GM19193 (cell line): ENCODE measurements around the gene SPSB2.

Experiments used
- POLR2A ChIP-seq: IDR thresholded peaks from 4 replicates; pipeline ENCODE4 v1.6.1; 2011; ENCODE audit not compliant: insufficient read depth, insufficient read length; ENCODE audit errors: extremely low read depth

SPSB2 gene

GRCh38 chr12:6873094-6874014 lies at the start of gene SPSB2:
TSS of gene SPSB2 (minus strand) at chr12:6873303. CDS start at chr12:6872901, 402 bp downstream.
- TF ChIP-seq POLR2A = peak; percentile 74

DNA sequence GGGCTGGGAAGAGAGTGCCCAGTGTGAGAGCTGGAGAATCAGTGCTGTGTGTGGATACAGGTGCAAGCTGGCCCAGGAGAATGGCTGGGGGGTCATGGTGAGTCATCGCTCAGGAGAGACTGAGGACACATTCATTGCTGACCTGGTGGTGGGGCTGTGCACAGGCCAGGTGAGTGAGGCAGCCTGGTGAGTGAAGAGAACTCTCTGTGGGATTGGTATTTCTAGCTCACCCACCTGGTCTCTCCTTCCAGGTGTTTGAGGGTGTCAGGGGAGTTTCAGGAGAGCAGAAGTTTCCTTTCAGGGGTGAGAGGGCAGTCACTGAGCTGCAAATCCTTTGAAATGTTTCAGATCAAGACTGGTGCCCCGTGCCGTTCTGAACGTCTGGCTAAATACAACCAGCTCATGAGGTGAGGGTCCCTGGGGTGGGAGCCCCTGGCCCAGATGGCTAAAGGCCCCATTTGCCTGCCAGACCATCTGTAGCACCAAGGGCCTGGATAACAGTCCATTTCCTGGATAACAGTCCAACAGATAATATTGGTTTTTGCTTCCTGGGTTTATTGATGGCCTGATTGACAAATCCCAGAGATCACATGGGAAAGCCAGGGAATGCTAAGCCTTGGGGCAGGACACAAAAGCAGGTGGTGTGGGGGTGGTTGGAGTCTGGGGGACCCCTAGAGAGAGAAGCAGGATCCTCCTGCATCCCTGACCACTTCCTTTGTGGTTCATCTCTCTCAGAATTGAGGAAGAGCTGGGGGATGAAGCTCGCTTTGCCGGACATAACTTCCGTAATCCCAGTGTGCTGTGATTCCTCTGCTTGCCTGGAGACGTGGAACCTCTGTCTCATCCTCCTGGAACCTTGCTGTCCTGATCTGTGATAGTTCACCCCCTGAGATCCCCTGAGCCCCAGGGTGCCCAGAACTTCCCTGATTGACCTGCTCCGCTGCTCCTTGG lies 49.2 kb upstream of the SPSB2 start:
- TF ChIP-seq POLR2A = peak; percentile 10

DNA sequence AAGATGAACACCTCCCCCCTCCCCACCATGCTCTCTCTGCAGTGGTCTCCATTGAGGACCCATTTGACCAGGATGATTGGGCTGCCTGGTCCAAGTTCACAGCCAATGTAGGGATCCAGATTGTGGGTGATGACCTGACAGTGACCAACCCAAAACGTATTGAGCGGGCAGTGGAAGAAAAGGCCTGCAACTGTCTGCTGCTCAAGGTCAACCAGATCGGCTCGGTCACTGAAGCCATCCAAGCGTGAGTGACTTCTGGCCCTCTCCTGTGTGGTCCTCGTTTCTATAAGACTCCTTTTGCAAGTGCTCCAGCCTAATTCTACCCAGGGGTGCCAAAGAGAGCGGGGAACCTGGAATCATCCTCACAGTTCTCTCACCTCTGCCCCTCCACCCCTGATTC lies 48.4 kb upstream of the SPSB2 start:
- TF ChIP-seq POLR2A = no peak

GRCh38 chr12:6919588-6919987 lies 46.5 kb upstream of the SPSB2 start:
- TF ChIP-seq POLR2A = no peak

DNA sequence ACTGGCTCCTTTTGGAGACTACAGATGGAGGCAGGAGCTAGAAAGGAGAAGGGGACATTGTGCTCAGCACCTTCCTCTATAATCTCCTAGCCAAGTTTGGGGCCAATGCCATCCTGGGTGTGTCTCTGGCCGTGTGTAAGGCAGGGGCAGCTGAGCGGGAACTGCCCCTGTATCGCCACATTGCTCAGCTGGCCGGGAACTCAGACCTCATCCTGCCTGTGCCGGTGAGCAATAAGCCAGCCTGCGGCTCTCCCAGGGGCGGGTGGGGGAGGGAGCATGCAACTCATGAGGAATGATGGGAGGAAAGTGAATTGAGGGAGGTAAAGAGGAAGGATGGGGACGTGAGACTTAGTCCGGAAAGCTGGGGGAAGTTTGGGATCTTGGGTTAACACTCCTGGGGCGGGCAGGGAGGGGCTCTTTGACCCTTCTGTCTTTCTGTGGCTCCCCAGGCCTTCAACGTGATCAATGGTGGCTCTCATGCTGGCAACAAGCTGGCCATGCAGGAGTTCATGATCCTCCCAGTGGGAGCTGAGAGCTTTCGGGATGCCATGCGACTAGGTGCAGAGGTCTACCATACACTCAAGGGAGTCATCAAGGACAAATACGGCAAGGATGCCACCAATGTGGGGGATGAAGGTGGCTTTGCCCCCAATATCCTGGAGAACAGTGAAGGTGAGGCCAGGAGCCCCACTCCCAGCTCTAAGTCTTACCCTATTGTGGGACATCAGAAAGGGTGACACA lies 44.6 kb upstream of the SPSB2 start:
- TF ChIP-seq POLR2A = no peak

DNA sequence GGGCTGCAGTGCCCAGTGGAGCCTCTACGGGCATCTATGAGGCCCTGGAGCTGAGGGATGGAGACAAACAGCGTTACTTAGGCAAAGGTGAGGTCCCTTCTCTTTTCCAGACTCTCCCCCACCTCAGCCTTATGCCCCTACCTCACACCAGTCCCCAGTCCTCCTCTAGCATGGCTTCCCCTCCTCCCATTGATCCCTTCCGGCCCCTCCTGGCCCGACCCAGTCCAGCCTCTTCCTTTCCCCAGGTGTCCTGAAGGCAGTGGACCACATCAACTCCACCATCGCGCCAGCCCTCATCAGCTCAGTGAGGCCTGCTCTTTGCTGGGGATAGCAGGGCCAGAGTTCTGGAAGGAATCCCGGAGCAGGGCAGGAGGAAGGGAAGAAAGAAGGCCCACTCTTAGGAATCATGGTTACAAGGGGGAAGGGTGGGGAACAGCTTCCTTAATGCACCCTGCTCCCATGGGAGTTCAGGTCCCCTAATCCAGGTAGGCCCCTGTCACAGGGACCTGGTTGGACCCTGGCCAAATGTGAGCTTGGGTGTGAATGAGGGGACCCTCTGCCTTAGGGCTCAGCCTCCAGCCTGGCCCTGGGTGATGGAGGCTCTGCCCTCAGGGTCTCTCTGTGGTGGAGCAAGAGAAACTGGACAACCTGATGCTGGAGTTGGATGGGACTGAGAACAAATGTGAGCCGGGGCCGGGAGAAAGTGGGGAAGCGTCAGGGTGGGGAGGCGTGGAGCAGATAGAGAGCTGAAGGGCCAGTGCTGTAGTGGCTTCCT lies 43.5 kb upstream of the SPSB2 start:
- no peak for TF ChIP-seq POLR2A

- TF ChIP-seq POLR2A = no peak
Observed at GRCh38 chr12:6915789-6916285, 42.7 kb upstream of the SPSB2 start.

DNA sequence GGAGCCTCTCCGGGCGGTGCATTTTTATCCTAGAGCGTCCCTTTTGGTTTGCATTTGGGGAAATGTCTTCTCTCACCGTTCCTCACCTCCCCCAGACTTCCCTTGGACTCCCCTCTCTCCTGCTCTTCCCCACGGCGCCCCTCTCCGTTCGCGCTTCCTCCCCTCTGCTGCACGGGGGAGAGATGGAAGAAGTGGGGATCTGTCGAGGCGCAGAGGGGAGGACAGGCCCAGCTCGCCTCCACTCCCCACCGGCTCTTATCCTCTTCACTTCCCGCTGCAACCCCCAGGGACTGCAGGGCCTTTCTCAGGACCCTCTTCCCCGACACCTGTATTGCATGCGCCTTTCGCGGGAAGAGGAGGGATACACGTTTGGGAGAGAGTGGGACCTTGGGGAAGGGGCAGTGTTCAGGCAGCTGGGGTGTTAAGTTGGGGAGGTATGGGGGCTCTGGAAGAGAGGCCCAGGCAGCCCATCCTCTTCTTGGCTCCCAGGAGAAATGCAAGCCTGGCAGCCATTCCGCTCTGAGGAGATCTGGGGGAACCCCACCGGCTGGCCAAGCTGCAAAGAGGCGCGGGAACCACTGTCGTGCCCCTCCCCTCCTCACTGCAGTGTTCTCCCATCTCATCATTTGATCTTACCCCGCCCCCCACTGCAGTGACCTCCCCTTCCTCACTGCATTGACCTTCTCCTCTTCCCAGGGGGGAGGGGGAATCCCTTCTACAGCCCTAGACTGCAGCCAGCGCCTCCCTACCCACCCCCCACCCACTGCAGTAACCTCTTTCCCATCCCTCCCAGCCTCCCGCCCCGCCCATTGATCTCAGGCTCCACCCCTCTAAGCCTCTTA lies 42.1 kb upstream of the SPSB2 start:
- TF ChIP-seq POLR2A = no peak

- TF ChIP-seq POLR2A = peak; percentile 41
Observed at GRCh38 chr12:6914246-6914946, 41.3 kb upstream of the SPSB2 start, which contains the start of gene ENO2. TSS of gene ENO2 (plus strand) at chr12:6914580. CDS start at chr12:6915833, 1,253 bp downstream.

DNA sequence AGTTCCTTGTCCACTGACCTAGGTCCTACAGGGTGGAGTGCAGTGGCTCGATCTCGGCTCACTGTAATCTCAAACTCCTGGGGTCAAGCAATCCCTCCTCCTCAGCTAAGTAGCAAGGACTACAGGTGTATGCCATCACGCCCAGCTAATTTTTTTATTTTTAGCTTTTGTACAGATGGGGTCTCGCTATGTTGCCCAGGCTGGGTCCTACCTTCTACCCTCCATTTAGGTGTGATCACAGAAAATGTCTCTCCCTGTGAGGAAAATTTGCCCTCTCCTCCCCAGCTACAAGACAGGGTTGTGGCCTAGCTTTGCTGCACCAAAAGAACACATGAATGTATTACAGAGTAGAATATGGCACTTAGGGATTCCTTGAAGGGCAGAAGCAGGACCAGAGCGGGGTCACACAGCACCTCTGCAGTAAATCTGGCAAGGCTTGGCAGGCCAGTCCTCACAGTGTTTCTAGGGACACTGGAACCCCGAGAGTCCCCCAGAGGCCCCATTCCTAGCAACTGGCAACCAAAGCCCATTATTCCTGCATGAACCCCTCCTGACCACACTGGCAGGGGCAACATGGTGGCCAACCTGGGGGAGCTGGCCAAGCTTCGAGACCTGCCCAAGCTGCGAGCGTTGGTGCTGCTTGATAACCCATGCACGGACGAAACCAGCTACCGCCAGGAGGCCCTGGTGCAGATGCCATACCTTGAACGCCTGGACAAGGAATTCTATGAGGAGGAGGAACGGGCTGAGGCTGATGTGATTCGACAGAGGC lies 39.2 kb upstream of the SPSB2 start:
- TF ChIP-seq POLR2A = no peak

DNA sequence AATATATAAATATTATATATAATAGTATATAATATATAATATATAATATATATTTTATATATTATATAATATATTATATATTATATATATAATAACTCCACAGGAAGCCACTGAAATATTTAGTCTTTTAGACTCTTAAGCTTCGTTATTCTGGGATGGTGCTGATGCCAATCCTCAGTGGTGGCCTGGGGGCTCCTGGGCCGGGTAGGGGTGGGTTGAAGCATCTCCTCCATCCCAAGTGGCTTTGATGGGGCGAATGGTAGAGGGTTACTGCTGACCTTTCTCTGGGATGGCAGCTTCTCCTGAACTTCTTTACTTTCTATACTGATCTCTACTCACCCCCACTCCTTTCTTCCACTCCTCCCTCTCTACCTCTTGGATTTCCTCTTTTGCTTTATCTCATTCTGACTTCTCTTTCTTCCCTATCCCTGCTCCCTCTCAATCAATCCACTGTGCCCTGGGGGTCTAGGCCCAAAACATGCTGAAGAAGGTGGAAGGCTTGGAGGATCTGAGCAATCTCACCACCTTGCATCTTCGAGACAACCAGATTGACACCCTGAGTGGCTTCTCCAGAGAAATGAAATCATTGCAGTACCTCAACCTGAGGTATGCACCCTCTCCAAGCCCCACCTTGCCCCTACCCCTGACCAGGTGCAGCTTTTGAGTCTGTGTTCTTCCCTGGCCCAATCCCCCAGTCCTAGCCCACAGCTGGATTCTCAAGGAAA lies 36.5 kb upstream of the SPSB2 start:
- TF ChIP-seq POLR2A = no peak

DNA sequence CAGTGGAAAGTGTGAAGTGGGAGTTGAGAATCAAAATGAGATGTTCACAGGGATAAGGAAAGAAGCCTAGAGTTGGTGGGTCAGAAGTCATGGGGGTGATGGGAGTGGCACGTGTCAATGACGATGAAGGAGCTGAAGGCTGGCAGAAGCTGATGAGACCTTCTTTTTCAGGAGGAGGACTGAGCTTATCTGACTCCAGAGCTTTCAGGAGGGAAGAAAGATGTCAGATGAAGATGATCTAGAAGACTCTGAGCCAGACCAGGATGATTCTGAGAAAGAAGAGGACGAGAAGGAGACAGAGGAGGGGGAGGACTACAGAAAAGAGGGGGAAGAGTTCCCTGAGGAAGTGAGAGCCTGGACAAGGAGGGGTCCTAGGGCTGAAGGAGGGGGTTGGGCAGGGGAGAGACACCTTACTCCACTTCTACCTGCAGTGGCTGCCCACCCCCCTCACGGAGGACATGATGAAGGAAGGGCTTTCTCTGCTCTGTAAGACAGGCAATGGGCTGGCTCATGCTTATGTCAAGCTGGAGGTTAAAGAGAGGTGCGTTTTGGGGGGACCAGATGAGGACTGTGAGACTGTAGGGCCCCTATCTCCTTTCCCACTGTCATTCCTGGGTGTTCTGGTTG lies 32.4 kb upstream of the SPSB2 start:
- no peak for TF ChIP-seq POLR2A
